ENCODE results near the gene JAG1.
"Not testable (repeated sequence)": the region's sequence is repeated elsewhere in the genome, so short reads cannot be mapped to it uniquely, and the experiment has no call there.

The JAG1 gene

DNA sequence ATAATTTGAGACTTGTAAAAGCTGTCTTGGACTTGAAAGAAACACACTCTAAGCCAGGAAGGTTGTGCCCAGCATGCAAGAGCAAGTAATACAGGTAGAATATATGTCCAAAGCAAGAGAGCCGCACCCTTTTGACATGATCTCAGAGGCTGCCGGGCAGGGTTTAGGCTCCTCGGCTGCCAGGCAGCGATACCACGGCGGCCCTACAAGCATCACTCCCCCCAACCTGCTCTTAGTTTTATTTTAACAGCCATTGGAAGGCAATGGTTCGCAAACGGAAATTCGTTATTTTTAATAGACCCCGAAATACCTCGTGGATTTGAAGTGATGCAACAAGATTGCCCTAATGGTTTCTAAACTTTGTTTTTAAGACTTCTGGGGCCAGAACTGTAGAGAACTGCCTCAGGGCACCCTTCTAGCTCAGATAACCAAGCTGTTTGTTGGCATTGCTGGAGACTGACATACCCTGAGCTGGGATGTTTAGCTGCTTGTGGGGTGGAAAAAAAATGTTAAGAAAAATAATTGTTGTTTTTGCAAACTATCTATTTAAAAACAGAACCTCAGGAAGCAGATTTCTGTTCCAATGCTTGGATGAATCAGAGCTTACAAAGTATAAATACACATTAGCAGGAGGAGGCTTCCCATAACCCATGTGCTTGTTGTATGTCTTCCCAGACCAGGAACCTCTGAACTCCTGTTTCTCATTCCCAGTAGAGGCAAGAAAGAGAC, 39.0 kb downstream of the JAG1 start:
- DNase-seq = no peak

DNA sequence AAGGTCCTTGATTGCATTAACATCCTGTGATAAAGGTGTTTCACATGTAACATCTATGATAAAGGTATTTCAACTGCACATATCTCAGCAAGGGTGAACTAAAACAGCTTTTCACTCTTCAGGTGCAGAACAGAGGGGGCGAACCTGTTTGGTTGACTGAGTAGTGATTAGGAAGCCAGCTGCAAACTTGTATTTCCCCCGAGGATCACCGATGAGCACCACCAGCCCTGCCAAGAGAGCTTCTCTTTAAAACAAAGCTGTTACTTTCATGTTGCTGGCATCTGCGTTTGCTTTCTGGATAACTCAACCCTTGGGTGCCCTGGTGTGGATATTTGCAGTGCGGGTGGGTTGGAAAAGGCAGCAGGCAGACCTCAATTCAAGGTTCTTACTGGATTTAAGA, 39.6 kb downstream of the JAG1 start:
- no peak for DNase-seq

DNA sequence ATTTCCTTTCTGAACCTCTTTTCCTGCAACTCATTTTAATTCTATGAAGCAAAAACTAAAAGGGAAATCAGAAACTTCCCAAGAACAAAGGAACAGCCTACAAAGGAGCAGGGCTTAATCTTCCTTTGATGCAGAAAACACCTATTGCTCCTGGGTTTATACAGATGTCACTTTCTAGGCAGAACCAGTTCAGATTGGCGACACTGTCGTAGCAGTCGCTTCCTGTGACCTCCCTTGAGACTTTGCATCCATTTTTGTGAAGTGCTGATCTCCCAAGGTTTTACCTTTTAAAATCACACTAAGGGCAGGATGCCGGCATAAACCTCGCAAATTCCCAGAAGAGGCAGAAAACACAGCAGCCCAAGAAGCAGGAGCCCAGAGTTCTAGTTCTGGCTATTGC, 40.1 kb downstream of the JAG1 start:
- no peak for DNase-seq

DNA sequence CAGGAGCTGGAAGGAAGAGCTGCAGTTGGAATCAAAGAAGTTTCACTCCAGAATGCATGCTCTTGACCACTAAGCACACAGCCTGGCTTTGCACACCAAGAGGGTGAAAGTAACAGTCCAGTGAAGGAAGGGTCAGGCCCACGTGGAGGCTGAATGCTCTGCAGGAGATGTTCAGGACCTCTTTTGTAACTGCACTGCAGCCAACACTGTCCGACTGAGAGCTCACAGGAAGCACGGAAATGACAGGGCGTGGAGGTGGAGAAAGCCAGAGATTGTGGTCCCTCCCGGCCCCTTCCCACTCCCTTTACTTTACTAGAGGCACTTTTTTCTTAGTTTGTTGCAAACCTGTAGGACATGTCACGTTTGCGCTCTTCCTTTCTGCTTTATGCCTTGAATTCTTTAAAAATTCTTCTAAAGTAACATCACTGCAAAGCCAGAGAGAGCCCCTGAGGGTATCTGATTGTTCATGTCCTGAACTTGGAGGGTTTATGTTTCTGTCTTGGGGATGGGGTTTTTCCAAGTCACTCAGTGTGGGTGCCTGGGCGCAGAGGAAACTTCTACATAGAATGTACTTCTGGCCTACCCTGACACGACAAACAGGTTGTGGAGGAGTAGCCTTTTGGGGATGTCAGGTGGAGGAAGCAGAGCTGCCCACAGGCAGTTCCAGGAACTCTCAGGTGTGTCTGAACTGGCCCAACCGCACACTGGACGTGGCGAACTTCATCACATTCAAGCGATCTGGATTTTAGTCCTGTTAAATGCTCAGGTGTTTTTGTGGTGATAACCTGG, 40.9 kb downstream of the JAG1 start:
- no peak for DNase-seq

DNA sequence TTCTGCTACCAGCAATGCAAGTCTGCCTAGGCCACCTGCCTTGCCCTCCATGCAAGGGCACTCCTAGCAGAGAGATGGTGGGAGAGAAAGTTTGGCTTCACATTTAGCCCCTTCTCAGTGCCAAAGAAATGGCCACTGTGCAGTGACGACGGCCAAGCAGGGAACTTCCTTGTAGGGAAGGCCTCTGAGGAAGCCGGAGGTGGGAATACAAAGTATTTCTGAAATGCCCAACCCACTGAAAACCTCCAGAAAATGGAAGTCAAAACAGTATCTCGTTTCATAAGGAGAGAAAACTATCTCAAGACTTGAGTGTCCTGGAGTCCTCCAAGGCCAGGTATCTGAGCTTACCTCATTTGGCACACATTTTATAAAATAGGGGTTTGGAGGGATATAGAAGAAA, 42.7 kb downstream of the JAG1 start:
- DNase-seq = no peak

DNA sequence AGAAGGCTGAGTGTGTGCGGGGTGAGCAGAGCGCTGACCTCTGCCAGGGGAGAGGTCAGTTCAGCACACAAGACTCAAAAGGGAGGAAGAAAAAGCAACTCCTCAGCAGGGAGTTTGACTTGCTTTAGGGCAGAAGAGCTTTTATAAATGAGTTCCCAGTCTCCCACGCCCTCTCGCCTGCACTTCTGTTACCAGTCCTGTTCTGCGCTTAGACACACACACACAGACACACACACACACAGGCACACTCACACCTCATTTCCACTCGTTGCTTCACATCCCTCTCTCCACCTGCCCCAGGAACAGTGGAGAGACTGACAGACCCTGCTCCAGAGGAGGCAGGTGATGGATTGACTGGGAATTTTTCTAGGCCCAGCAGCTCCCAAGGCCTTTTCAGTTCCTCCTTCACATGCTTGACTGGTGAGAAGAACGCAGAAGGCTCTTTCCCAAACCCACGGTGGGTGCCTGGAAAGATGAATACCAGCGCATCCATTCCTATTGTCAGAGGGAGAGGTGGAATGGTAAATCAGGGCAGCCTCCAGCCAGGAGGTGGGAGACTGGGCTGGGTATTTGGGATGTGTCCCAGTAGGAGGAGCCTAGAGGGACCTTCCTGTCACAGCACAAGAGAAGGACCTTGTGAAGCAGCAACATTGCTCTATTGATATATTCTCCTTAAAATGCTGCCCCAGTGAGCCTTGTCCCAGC, 43.7 kb downstream of the JAG1 start:
- DNase-seq = no peak

DNA sequence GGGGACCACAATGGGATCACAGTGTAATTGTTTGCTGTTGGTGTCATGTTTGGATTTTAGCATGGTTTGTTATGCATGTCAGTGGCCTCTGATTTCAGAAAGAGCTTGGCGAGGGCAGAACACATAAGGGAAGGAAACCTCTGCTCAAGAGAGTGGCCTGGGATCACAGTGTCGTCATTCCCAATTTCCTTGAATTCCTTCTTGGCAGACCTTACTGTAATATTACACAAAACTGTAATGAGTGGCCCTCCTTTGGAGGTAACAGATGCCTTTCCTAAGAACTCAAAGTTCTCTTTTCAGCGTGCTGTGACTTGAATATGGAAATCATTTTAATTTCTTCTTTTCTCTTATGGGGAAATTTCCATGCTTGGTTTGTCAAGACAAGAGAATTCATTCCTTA, 46.9 kb downstream of the JAG1 start:
- DNase-seq = no peak

DNA sequence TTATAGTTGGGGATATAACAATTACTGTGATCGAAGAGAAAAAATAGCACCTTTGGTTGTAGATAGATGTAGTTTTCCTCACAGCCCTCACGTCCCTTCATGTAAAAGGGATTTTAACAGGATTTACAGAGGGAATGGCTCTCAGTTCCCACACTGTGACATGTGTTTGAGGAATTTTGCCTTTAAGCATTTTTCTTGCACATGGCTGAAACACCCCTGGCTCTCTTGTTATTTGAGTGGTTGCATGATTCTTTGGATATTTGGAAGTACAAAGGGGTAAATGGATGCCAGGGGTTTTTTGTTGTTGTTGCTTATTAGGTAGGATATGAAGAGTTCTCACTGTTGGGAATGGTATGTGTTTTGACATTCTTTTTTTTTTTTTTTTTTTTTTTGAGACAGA, 48.2 kb downstream of the JAG1 start:
- no peak for DNase-seq

DNA sequence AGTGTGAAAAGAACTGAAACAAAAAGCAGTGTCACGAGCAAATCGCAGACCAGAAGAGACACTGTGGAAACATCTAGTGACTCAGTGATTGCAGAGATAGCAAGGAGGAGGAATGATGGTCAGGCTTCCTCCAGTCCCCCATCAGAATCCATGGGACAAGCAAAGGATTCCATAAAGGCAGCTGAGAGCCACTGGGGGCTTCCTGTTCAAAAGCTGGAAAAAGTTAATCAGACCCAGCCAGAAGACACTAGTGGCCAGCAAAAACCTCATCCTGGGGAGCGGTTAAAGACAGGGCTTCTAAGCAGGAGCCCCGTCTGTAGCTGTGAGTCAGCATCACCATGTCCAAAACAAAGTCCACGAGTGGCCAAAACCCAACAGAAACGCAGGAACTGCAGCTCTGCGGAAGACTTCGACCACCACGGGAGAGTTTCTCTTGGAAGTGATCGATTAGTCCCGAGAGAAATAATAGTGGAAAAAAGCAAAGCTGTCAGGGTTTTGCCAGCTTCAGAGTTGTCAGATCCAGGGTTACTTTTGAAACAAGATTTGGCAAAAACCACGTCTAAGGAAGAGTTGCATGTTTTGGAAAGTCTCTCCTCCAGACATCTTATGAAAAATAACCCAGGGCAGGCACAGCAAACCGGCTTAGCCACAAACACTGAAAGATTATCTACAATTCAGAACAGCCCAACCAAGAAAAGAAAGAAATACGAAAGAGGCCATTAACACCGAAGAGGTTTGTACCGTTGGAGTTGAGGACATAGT, 51.0 kb downstream of the JAG1 start:
- DNase-seq = no peak

DNA sequence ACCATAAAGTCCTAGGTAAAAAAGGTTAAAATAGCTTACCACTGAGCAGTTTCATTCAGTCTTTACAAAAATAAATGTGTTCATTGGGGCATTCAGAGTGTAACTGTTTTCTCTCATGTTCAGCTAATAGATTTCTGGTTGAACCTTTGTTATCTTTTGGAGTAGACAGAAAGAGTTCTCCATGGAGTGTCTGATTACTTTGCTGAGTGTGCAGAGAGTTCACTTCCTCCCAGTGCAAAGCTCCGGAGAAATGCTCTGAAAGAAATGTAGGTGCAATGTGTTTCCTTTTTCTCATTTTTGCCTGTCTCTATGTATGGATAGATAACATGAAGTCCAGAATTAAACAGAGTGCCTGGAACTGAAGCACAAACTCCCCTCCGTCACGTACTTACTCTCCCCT, 52.6 kb downstream of the JAG1 start:
- DNase-seq = no peak

DNA sequence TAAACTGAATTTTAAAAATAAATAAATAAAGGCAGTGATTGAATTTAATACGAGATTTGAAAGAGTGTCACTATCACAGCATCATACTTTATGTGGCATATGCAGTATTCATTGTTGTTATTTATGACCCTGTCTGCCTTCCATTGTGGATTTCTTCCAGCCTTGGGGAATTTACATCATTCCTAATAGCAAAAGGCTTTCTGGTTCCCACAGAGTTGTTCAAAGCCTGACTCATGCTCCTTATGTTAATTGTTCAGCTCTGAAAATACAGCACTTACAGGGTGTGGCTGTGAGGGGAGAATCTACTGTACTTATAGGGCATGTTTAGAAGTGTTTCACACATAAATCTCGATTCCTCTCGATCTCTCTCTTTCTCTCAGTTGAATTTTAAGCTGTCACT, 54.4 kb downstream of the JAG1 start:
- no peak for DNase-seq

DNA sequence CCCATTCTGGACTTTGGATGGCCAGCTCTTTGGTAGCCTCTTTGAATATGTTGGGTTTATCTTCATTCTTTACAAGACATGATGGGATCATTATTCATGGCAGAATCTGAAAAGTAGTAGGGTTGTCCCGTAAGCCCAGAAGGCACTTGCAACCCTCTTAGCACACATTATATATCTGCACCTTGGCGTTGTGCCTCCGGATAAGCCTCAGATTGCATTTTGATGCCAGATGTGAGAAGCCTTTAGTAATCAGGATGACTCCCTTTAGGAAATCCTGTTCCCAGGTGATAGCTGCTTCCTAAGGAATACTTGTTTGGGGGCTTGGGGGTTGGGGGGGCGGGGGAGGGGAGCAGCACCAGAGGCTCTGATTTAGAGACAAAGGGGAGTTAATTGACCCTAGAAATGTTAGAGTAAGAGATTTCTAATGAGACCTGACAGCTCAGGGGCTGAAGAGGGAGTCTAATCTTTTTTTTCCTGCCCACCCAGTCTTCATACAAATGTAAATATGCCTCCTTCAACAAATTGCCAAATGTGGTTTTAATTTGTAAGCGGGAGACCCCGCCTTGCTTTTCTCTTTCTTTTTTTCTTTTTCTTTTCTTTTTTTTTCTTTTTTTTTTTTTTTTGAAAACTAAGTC, 55.1 kb downstream of the JAG1 start:
- DNase-seq = no peak

DNA sequence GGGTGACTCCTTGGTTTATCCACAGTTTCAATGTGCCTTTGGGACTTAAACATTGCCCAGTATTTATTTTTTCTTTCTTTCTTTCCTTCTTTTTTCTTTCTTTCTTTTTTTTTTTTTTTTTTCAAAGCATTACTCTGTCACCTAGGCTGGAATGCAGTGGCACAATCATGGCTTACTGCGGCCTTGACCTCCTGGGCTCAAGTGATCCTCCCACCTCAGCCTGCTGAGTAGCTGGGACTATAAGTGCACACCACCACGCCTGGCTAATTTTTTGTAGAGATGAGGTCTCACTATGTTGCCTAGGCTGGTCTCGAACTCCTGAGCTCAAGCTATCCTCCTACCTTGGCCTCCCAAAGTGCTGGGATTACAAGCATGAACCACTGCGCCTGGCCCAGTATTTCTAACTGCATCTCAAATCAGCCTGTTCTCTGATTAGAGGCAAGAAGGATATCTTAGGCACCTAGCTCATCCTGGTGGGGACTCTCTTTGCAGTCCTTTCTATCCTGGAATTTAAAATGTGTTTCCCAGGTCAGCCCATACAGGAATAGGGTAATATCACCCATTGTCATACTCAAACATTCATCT, 56.2 kb downstream of the JAG1 start:
- not testable (repeated sequence) for DNase-seq

DNA sequence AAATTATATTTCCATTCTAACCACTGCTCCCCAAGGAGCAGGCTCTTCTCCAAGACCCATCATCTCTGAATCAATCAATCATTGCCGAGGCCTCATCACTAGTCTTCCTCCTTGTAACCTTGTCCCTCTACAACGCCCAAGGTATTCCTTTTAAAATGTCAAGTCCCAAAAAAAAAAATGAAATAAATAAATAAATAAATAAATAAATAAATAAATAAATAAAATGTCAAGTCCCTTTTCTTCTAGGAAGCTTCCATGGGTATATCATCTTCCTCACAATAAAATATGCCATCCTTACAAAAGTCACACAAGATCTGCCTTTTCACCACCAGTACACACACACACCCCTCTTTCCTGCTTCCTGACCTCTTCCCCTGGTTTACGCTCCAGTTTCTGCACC, 57.6 kb downstream of the JAG1 start:
- no peak for DNase-seq

DNA sequence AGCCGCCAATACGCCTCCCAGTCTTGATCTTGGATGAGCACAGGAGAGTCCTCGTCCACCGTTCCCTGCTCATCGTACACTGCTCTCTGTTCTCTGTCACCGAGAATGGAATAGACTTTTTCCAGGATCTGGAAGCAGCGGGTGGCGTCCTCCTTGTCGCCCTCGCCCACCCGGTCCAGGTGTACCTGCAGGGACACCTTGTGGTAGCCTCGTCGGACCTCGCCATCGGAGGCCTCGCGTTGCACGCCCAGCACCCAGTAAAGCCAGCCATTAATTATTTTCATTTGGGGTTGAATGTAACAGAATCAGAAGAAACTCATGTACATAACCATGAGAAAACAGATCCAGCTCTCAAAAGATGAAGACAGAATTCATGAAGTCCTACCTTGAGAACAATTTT, 59.9 kb downstream of the JAG1 start:
- DNase-seq = no peak

DNA sequence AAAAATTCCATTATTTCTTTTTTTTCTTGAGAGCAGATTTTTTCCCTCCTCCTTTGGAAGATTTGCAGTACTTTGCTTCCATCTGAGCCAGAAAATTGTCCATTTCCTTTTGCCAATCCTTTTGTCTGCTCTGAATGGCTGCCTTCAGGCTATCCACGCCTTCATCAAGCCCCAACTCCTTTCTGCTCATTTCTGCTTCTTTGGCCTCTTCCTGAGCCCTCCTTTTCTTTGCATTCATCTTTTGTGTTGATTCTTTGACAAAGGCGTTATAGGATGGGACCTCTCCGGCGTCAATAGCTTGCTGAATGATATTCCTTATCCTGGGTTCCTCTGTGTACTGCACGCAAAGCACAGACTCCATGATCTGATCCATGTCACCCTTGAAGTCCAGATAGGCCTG, 60.4 kb downstream of the JAG1 start:
- DNase-seq = not testable (repeated sequence)

DNA sequence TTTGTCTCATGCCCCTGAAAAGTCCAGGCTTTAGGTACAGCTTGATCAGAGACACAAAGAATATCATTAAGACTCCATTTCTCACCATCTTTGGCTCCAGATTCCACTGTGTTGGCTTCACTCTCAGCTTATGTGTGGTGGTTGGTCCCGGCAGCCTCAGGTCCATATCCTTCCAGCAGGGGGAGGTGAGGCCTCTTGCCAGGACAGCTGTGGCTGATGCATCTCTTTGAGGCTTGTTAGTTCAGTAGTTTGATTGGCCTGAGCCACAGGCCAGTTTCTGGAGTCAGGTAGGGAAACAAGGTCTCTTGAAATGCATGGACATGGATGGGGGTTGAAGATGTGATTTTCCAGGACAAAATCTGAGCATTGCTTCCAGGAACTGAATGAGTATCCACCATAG, 62.4 kb downstream of the JAG1 start:
- no peak for DNase-seq

DNA sequence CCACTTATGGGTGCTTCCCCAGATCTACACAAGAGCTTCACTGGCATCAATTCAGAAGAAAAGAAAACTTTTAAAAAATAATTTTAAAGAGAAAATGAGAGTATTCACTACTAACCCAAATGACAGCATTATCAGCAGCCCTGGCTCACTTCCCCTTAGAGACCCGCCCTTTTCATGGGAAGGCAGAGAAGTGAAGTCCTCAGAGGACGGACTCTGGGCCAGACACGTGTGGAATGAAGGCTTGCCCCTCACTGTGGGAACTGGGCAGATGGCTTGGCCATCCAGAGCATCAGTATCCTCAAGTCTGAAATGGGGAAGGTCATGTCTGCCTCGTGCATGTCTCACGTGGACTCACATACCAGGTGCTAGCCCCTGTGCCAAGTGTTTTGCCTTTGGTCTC, 63.5 kb downstream of the JAG1 start:
- no peak for DNase-seq

DNA sequence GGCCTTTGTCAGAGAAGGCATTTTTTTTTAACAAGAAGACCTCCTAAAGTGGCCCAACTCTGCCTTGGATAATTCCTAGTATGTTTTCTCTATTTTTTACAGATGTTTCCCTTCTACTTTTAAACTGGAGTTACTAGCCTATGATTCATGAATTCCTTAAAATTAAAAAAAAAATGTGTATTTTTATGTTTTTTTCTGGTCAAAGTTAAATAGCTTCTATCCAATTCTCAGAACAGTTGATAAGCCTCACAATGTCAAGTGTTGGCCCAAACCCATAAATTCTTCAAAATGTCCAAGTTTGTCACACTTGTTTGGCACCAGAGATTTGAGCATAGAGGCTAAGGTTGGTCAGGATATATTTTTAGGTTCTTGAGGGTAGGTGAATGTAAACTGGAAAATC, 64.0 kb downstream of the JAG1 start:
- no peak for DNase-seq

DNA sequence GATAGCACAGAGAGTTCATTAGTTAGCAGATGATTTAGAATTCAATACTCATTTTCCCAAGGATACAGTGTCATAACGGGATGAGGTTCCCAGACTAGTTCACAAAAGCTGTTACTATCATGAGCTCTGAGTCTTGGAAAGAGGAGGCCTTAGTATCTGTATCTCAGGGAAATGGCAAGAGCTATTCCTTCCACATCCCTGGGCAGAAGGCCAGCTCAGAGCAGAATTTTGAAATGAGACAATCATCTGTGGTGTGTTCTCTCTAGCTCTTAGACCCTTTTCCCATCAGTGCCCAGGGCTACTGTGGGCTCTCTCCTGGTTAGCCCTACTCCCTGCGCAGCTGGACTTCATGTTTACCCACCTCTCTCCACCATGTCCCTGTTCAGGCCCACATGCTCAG, 64.5 kb downstream of the JAG1 start:
- DNase-seq = no peak

DNA sequence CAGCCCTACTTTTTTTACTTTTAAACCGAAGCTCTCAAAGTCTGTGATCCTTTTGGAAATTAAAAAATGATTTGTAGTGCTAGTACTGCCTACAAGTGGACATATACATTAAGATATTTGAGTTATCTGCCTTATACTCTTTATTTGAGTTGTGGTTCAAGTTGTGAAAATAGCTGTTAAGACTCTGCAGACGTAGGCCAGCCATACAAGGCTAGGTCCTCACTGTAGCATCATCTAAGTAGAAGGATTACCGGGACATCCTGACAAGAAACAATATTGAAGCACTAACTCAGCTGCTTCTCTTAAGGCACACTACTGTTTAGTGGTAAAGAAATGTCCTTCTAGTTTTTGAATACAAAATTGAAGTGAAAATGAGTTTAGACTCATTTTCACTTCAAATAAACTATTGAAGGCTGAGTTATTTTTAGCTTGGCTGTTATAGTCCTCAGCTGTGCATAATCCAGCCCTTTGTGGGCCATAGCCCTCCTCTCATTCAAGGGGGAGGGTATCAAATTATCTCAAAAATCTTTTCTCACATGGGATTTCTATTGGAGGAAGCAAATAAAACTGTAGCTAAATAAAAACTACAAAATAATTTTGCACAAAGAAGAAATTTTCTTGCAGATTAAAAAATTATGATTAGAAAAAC, 68.1 kb downstream of the JAG1 start:
- DNase-seq = no peak

Data from AML-193 (cell line).